ENCODE measurements around the gene AKR1B1. TPM values are rescaled to one million over a fixed set of nuclear protein-coding genes. Genes with fewer than 3 reads are reported as not detected.

The AKR1B1 gene
- total RNA-seq, 1 donor from 2014 or later, result 88.9 TPM

DNA sequence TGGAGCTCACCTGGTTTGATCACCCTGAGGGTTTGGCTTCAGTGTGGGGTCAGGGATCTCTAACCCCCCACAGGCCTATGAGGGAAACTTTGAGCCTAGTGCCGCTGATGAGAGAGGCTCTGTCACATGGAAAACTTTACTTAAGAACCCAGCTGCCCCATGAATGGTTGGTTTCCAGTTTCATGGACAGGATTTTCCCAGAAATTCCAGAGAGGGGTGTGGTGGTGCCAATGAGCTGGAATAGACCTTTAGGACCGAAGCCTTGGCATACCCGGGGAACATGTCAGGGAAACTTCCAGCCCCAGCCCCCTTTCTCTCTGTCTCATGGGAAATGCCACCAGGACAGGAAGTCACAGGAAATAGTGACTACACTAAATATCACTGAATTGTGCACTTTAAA, 36.9 kb downstream of the AKR1B1 start:
- H3K36me3 Mint-ChIP-seq (ENCODE audit: low read depth), result no peaks in the 10 kb centered on the region
- DNase-seq (no peak), ATAC-seq (ENCODE audit: low read depth) (no peak)
- no peaks in the 10 kb centered on the region for H3K4me1 Mint-ChIP-seq
- no peak overlapping the region for H3K4me3 Mint-ChIP-seq
- CTCF ChIA-PET, result no interaction called here
- H3K9me3 Mint-ChIP-seq, result no peaks in the 10 kb centered on the region
- POLR2A ChIA-PET, result no interaction called here
- intact Hi-C loops (cut with micrococcal nuclease), result no loop called here
- TF ChIP-seq, protein P1, sequence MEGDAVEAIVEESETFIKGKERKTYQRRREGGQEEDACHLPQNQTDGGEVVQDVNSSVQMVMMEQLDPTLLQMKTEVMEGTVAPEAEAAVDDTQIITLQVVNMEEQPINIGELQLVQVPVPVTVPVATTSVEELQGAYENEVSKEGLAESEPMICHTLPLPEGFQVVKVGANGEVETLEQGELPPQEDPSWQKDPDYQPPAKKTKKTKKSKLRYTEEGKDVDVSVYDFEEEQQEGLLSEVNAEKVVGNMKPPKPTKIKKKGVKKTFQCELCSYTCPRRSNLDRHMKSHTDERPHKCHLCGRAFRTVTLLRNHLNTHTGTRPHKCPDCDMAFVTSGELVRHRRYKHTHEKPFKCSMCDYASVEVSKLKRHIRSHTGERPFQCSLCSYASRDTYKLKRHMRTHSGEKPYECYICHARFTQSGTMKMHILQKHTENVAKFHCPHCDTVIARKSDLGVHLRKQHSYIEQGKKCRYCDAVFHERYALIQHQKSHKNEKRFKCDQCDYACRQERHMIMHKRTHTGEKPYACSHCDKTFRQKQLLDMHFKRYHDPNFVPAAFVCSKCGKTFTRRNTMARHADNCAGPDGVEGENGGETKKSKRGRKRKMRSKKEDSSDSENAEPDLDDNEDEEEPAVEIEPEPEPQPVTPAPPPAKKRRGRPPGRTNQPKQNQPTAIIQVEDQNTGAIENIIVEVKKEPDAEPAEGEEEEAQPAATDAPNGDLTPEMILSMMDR (IDR thresholded peaks at IDR 0.05), result no peak
- no peak overlapping the region for H3K27ac Mint-ChIP-seq
- H3K27me3 Mint-ChIP-seq, result peaks cover 8% of the 10 kb centered on the region

DNA sequence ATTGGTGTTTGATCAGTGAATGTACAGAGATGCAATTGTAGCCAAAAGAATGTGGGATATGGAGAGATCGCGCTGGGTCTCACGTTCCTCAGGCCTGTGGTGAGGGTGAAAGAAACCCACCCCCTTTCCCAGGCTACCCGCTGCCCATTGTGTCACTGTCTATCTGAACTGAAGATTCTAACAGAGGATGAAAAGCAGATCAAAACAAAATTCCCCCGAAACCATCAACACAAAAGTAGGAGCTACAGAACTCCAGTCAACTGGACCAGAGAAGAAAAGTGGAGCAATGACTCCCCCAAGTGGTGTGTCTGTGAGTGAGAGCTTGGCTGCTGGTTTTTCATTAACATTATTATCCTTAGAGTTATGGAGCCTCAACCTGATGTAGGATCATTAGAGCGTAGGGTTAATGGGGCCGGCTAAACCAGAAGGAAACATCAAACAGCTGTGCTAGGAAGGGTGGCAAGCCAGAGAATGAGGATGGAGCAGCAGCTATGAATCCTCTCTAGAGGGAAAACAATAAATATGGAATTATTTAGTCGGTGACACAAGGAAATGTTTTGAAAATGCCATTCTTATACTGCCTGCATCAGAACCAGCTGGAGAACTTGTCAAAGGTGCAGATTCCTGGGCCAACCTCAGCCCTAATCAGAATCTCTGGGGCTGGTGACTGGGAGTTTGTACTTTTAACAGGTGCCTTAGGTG, 38.3 kb downstream of the AKR1B1 start:
- no peaks in the 10 kb centered on the region for H3K4me1 Mint-ChIP-seq
- TF ChIP-seq, protein P1 (IDR thresholded peaks at IDR 0.05), result no peak
- no peaks in the 10 kb centered on the region for H3K9me3 Mint-ChIP-seq
- DNase-seq, result no peak
- POLR2A ChIA-PET, result no interaction called here
- H3K36me3 Mint-ChIP-seq (ENCODE audit: low read depth), result no peaks in the 10 kb centered on the region
- H3K27me3 Mint-ChIP-seq, result peaks cover 8% of the 10 kb centered on the region
- ATAC-seq (ENCODE audit: low read depth), result no peak
- CTCF ChIA-PET, result no interaction called here
- intact Hi-C loops (cut with micrococcal nuclease), result no loop called here
- no peak overlapping the region for H3K4me3 Mint-ChIP-seq
- H3K27ac Mint-ChIP-seq, result no peak overlapping the region

DNA sequence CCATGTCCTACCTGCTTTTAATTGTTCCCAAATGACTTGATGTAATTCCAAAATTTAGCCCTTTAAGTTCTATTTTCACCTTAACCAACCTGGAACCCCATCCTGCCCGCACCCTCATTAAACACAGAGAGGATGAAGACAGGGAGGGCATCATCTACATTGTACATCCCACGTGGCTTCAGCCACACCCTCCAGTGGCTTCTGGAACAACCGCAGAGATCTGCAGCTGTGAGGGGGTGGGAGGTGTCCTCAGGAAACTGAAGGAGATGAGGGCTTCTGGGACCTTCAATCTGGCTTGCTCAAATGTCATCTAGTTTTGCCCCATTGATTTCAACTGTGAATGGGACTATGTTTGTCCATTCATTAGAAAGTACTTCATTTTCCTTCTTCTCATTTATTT, 39.0 kb downstream of the AKR1B1 start:
- DNase-seq (no peak), ATAC-seq (ENCODE audit: low read depth) (no peak)
- Mint-ChIP-seq H3K4me3 (no peak overlapping the region), H3K4me1 (no peaks in the 10 kb centered on the region), H3K27me3 (peaks cover 8% of the 10 kb centered on the region), H3K27ac (no peak overlapping the region), H3K36me3 (ENCODE audit: low read depth) (no peaks in the 10 kb centered on the region), H3K9me3 (no peaks in the 10 kb centered on the region)
- ChIA-PET POLR2A (no interaction called here), CTCF (no interaction called here)
- intact Hi-C loops (cut with micrococcal nuclease), result no loop called here
- TF ChIP-seq, protein P1 (IDR thresholded peaks at IDR 0.05), result no peak

DNA sequence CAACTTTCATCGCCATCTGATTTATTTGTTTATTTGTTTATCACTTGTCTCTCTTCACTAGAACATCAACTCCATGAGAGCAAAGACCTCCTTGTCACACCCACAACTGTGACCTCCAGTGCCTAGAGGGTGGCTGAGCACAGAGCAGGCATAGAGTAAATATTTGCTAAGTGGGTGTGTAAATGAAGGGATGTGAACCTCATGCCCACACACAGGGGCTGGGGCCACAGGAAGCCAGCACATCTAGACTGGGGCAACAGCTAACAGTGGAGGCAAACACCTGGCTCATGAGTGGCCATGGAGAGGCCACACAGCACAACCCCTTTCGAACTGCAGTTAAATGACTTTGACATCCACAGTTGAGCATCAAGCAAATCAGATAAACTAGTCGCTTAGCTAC, 39.8 kb downstream of the AKR1B1 start:
- Mint-ChIP-seq H3K27ac (no peak overlapping the region), H3K9me3 (no peaks in the 10 kb centered on the region), H3K36me3 (ENCODE audit: low read depth) (no peaks in the 10 kb centered on the region), H3K4me3 (no peak overlapping the region), H3K4me1 (no peaks in the 10 kb centered on the region), H3K27me3 (peaks cover 11% of the 10 kb centered on the region)
- intact Hi-C loops (cut with micrococcal nuclease), result no loop called here
- TF ChIP-seq, protein P1 (IDR thresholded peaks at IDR 0.05), result no peak
- ATAC-seq (ENCODE audit: low read depth) (no peak), DNase-seq (no peak)
- POLR2A ChIA-PET, result no interaction called here
- CTCF ChIA-PET, result no interaction called here

DNA sequence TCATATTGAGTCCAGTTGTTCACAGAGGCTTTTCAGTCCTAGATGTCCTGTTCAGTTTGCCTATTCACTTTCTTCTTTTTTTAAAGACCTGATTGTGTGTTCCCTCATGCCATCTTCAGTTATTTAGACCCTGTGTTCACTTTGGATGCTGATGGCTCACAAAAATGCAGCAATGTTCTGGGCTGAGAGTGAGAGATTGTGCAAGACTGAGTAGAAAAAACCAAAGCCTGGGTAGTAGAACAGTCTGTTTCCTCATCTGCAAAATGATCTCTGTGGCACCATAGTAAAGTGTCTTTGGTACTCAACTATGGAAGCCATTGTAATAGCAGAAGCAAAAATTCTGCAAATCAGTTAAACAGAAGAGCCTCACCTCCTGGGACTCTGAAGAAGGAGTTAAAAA, 43.2 kb downstream of the AKR1B1 start:
- CTCF ChIA-PET, result no interaction called here
- peaks cover 6% of the 10 kb centered on the region for H3K27me3 Mint-ChIP-seq
- H3K36me3 Mint-ChIP-seq (ENCODE audit: low read depth), result no peaks in the 10 kb centered on the region
- no peak overlapping the region for H3K27ac Mint-ChIP-seq
- no peak for ATAC-seq (ENCODE audit: low read depth)
- intact Hi-C loops (cut with micrococcal nuclease), result no loop called here
- POLR2A ChIA-PET, result no interaction called here
- no peak overlapping the region for H3K4me3 Mint-ChIP-seq
- DNase-seq, result no peak
- no peaks in the 10 kb centered on the region for H3K4me1 Mint-ChIP-seq
- TF ChIP-seq, protein P1 (IDR thresholded peaks at IDR 0.05), result no peak
- no peaks in the 10 kb centered on the region for H3K9me3 Mint-ChIP-seq

All from activated B cell treated with CpG ODN at 0.5 μM for 24 hours (primary cell).